ENCODE data around the gene PITPNB.

DNA sequence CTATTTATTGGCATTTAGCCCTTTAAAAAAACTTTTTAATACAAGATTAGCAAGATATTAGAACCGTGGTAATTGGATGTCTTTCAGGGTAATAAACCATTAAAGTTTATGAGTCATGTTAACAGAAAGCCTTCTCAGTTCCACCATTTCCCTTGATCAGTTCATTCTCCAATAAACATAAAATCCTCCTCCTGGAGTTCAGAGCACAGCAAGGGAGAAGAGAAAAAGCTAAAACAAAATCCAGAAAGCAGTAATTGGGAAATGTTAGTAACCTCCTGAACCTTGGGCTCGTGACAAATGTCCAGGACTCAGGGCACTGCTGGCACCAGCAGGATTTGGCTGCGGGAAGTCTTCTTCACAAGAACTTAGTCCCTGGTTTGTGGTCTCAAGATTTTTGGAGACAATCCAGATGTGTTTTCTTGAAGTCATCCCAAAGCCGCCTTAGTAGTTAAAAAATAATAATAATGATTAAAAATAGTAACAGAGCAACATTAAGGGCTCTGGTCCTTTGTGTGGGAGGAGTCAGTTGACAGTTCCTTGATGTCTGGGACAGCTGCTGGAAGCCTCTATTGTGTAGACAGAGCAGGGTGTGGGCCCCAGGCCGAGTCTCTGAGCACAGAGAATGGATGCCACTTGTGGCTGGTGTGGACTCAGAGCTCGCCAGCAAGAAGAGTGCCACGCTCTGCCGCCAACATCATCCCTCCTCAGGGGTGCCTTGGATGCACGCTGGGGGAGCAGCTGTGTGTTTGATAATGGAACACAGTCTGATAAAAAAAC lies 43.4 kb upstream of the PITPNB start:
- TF ChIP-seq, protein P1, sequence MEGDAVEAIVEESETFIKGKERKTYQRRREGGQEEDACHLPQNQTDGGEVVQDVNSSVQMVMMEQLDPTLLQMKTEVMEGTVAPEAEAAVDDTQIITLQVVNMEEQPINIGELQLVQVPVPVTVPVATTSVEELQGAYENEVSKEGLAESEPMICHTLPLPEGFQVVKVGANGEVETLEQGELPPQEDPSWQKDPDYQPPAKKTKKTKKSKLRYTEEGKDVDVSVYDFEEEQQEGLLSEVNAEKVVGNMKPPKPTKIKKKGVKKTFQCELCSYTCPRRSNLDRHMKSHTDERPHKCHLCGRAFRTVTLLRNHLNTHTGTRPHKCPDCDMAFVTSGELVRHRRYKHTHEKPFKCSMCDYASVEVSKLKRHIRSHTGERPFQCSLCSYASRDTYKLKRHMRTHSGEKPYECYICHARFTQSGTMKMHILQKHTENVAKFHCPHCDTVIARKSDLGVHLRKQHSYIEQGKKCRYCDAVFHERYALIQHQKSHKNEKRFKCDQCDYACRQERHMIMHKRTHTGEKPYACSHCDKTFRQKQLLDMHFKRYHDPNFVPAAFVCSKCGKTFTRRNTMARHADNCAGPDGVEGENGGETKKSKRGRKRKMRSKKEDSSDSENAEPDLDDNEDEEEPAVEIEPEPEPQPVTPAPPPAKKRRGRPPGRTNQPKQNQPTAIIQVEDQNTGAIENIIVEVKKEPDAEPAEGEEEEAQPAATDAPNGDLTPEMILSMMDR (IDR thresholded peaks at IDR 0.05; ENCODE audit: low read length) = no peak
- TF ChIP-seq EZH2 (optimal IDR thresholded peaks at IDR 0.05; ENCODE audit: low read depth, low read length) (no peak), EZH2phosphoT487 (IDR thresholded peaks at IDR 0.05; ENCODE audit: low read length) (no peak)

Measured in MM.1S (cell line).